GM23338 (cell line): ENCODE data around the gene CYP2W1. TPM values are rescaled to one million over a fixed set of nuclear protein-coding genes. Genes with fewer than 3 reads are reported as not detected.
"Not testable (repeated sequence)": the region's sequence is repeated elsewhere in the genome, so short reads cannot be mapped to it uniquely, and the experiment has no call there.

Experiments
- ATAC-seq: fragments of 200-7000 bp; cut with Tn5 transposase; 3 replicates; pipeline ENCODE4 v1.9.1; 2020
- DNase-seq: peaks from one replicate; pipeline ENCODE4 v3.0.0-alpha.2; 2015; ENCODE audit warnings: low spot score
- H2AFZ ChIP-seq: fragments of 200-600 bp; sonication (generic); 2 replicates; pipeline ENCODE4 v1.8.0; 2016; ENCODE audit warnings: antibody characterized with exemption, mild to moderate bottlenecking, moderate library complexity
- H3F3A ChIP-seq: fragments of 200-600 bp; sonication (generic); replicated peaks from 2 replicates; pipeline ENCODE4 v1.8.0; 2017; ENCODE audit warnings: antibody characterized with exemption, mixed run types, low read depth
- H3K27ac ChIP-seq: fragments of 200-600 bp; sonication (generic); 2 replicates; pipeline ENCODE4 v1.6.1; 2016; ENCODE audit warnings: low read depth
- H3K27me3 ChIP-seq: fragments of 200-600 bp; sonication (generic); 2 replicates; pipeline ENCODE4 v1.8.0; 2016; ENCODE audit warnings: mild to moderate bottlenecking, mixed run types, moderate library complexity; ENCODE audit not compliant: insufficient read depth
- H3K36me3 ChIP-seq: fragments of 200-600 bp; sonication (generic); 2 replicates; pipeline ENCODE4 v1.8.0; 2016; ENCODE audit warnings: mild to moderate bottlenecking; ENCODE audit not compliant: insufficient read depth
- H3K4me1 ChIP-seq: fragments of 200-600 bp; sonication (generic); 2 replicates; pipeline ENCODE4 v1.8.0; 2016; ENCODE audit warnings: mild to moderate bottlenecking, moderate library complexity; ENCODE audit not compliant: insufficient read depth
- H3K4me2 ChIP-seq: fragments of 200-600 bp; sonication (generic); 2 replicates; pipeline ENCODE4 v1.7.1; 2017; ENCODE audit warnings: mixed run types
- H3K4me3 ChIP-seq: fragments of 200-600 bp; sonication (generic); 2 replicates; pipeline ENCODE4 v1.6.1; 2016; ENCODE audit warnings: mixed run types
- H3K79me2 ChIP-seq: fragments of 200-600 bp; sonication (generic); replicated peaks from 2 replicates; pipeline ENCODE4 v1.8.0; 2017; ENCODE audit warnings: mild to moderate bottlenecking; ENCODE audit not compliant: insufficient read depth
- H3K9me2 ChIP-seq: fragments of 200-600 bp; sonication (generic); 2 replicates; pipeline ENCODE4 v1.8.0; 2017; ENCODE audit not compliant: insufficient read depth
- H4K20me1 ChIP-seq: fragments of 200-600 bp; sonication (generic); replicated peaks from 2 replicates; pipeline ENCODE4 v1.8.0; 2017; ENCODE audit warnings: mild to moderate bottlenecking; ENCODE audit not compliant: insufficient read depth
- H3K27ac Mint-ChIP-seq: 2 replicates; pipeline ENCODE4 v1.8.0; 2020; ENCODE audit warnings: inconsistent platforms, mild to moderate bottlenecking, moderate library complexity, mixed read lengths
- H3K27me3 Mint-ChIP-seq: 3 replicates; pipeline ENCODE4 v1.8.0; 2022; ENCODE audit warnings: low read depth, mild to moderate bottlenecking, moderate library complexity, mixed read lengths, inconsistent platforms; ENCODE audit not compliant: insufficient read depth, poor library complexity
- H3K36me3 Mint-ChIP-seq: 3 replicates; pipeline ENCODE4 v1.8.0; 2021; ENCODE audit warnings: low read depth, mild to moderate bottlenecking, inconsistent platforms, moderate library complexity, mixed read lengths
- H3K4me1 Mint-ChIP-seq: 3 replicates; pipeline ENCODE4 v1.8.0; 2020; ENCODE audit warnings: mild to moderate bottlenecking, inconsistent platforms, mixed read lengths
- H3K4me3 Mint-ChIP-seq: 3 replicates; pipeline ENCODE4 v1.8.0; 2021; ENCODE audit warnings: moderate library complexity, mild to moderate bottlenecking, inconsistent platforms, mixed read lengths
- H3K9me3 Mint-ChIP-seq: 3 replicates; pipeline ENCODE4 v1.8.0; 2020; ENCODE audit warnings: moderate library complexity, mild to moderate bottlenecking, inconsistent platforms, mixed read lengths
- EZH2 ChIP-seq: fragments of 200-600 bp; sonication (generic); IDR thresholded peaks from one replicate; pipeline ENCODE4 v1.8.0; 2017; ENCODE audit warnings: antibody characterized with exemption, mild to moderate bottlenecking, low read depth; ENCODE audit not compliant: unreplicated experiment
- polyA plus RNA-seq: library from polyadenylated mRNA; unstranded; fragments of >200 nt; fragmentation: Nextera tagmentation; extraction: Ambion mirVana; gene quantifications from 2 replicates; pipeline ENCODE4 v1.2.1, GENCODE V29; 2016
- total RNA-seq: library from RNA; depleted of rRNA; stranded (reverse); fragments of >200 nt; shearing (Covaris generic); gene quantifications from 2 replicates; pipeline ENCODE4 v1.2.3, GENCODE V29; 2014
- TF ChIP-seq, protein P1 (sequence below), 2 experiments: fragments of 200-600 bp in 1 of 2; sonication (generic) in 1 of 2; conservative IDR thresholded peaks; 2 replicates each; pipeline versions ENCODE4 v1.5.1 to v1.6.1; 2016 to 2017; ENCODE audit warnings: antibody characterized with exemption in 2 of 2, low read depth in 2 of 2, mild to moderate bottlenecking in 2 of 2, moderate library complexity in 1 of 2
- TF ChIP-seq, protein P2 (sequence below): IDR thresholded peaks from 2 replicates; pipeline ENCODE4 v1.6.1; 2016; ENCODE audit warnings: antibody characterized with exemption

Gene CYP2W1
- total and polyA plus RNA-seq, 2 experiments from 2014 or later = not detected

GRCh38 chr7:958221-959200 is 24.5 kb upstream of the CYP2W1 start (continued):
- TF ChIP-seq, protein P1, sequence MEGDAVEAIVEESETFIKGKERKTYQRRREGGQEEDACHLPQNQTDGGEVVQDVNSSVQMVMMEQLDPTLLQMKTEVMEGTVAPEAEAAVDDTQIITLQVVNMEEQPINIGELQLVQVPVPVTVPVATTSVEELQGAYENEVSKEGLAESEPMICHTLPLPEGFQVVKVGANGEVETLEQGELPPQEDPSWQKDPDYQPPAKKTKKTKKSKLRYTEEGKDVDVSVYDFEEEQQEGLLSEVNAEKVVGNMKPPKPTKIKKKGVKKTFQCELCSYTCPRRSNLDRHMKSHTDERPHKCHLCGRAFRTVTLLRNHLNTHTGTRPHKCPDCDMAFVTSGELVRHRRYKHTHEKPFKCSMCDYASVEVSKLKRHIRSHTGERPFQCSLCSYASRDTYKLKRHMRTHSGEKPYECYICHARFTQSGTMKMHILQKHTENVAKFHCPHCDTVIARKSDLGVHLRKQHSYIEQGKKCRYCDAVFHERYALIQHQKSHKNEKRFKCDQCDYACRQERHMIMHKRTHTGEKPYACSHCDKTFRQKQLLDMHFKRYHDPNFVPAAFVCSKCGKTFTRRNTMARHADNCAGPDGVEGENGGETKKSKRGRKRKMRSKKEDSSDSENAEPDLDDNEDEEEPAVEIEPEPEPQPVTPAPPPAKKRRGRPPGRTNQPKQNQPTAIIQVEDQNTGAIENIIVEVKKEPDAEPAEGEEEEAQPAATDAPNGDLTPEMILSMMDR (conservative IDR thresholded peaks at IDR 0.05; ENCODE audit: low read depth in 2 of 2) = peak; percentile 12 to 22; a peak in 1 of 4 replicates

- TF ChIP-seq, protein P2, sequence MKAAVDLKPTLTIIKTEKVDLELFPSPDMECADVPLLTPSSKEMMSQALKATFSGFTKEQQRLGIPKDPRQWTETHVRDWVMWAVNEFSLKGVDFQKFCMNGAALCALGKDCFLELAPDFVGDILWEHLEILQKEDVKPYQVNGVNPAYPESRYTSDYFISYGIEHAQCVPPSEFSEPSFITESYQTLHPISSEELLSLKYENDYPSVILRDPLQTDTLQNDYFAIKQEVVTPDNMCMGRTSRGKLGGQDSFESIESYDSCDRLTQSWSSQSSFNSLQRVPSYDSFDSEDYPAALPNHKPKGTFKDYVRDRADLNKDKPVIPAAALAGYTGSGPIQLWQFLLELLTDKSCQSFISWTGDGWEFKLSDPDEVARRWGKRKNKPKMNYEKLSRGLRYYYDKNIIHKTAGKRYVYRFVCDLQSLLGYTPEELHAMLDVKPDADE = no peak
- no peak for TF ChIP-seq EZH2
Measured at GRCh38 chr7:959271-959670, 23.7 kb upstream of the CYP2W1 start.

DNA sequence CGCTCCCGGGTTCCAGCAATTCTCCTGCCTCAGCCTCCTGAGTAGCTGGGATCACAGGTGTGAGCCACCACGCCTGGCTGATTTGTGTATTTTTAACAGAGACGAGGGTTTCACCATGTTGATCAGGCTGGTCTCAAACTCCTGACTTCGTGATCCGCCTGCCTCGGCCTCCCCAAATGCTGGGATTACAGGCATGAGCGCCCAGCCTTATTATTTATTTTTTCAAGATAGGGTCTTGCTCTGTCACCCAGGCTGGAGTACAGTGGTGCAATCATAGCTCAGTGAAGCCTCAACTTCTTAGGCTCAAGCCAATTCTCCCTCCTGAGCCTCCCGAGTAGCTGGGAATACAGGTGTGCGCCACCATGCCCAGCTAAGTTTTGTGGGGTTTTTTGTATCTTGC is 23.2 kb upstream of the CYP2W1 start:
- H3K27ac Mint-ChIP-seq, ATAC-seq, H3K4me2 ChIP-seq, H3K9me3 Mint-ChIP-seq, H3K4me3 ChIP-seq, H3K9me2 ChIP-seq, H4K20me1 ChIP-seq, H3K79me2 ChIP-seq, H3K36me3 Mint-ChIP-seq, DNase-seq, H3K4me1 Mint-ChIP-seq, H3K27ac ChIP-seq, H3K4me3 Mint-ChIP-seq, H2AFZ ChIP-seq, H3K4me1 ChIP-seq, H3K36me3 ChIP-seq, H3F3A ChIP-seq: not testable (repeated sequence)
- H3K27me3 ChIP-seq = peaks cover 14% of the 10 kb centered on the region; the same call in 1 of the 2 replicates
- H3K27me3 Mint-ChIP-seq = peaks cover 25% of the 10 kb centered on the region

More at GRCh38 chr7:959271-959670, 23.7 kb upstream of the CYP2W1 start:
- no peaks in the 10 kb centered on the region for H3K36me3 ChIP-seq
- no peak overlapping the region for H3K27ac ChIP-seq
- peaks cover 23% of the 10 kb centered on the region for H3K27me3 Mint-ChIP-seq
- H3K27me3 ChIP-seq = peaks cover 14% of the 10 kb centered on the region; the same call in 1 of the 2 replicates
- peaks cover 3% of the 10 kb centered on the region; the same call in 2 of the 3 replicates for H3K4me1 Mint-ChIP-seq
- H4K20me1 ChIP-seq = no peaks in the 10 kb centered on the region; the same call in 1 of the 2 replicates
- no peak overlapping the region for H3K4me3 Mint-ChIP-seq
- peaks cover 6% of the 10 kb centered on the region; the same call in 1 of the 2 replicates for H3F3A ChIP-seq
- H3K9me2 ChIP-seq = no peaks in the 10 kb centered on the region
- no peak overlapping the region for H3K4me2 ChIP-seq
- H3K27ac Mint-ChIP-seq = no peak overlapping the region
- no peak for ATAC-seq
- H3K9me3 Mint-ChIP-seq = no peaks in the 10 kb centered on the region; the same call in 2 of the 3 replicates
- H3K4me1 ChIP-seq = no peaks in the 10 kb centered on the region
- H3K79me2 ChIP-seq = no peaks in the 10 kb centered on the region
- H2AFZ ChIP-seq = no peak overlapping the region
- H3K4me3 ChIP-seq = no peak overlapping the region
- no peaks in the 10 kb centered on the region; the same call in 2 of the 3 replicates for H3K36me3 Mint-ChIP-seq
- no peak for DNase-seq
